ENCODE results near the gene KIFC3.
"Not testable (repeated sequence)": the region's sequence is repeated elsewhere in the genome, so short reads cannot be mapped to it uniquely, and the experiment has no call there.

The KIFC3 gene

DNA sequence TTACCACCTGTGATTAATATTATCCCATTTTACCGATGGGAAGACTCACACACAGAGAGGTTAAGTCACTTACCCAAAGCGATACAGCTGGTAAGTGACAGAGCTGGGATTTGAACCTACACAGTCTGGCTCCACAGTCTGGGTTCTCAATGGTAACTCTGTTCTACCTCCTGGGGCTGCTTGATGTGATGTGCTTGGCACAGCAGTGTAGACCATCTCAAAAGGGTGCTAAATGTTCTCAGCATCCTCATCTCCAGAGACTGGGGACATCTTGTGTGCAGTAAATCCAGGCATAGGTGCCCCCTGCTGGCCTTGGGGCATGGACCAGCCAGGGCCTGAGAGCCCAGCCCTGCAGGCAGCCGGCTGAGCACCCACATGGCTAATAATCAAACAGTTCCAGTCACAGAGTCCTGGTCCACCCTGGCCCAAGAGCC, 82.1 kb downstream of the KIFC3 start:
- no peak overlapping the region for H3K27ac ChIP-seq (ENCODE audit: low read length)
- H3K27me3 ChIP-seq (ENCODE audit: low read depth, low read length), result no peaks in the 10 kb centered on the region
- H3K4me3 ChIP-seq (ENCODE audit: low read depth in 1 of 2, low read length in 2 of 2), result no peak overlapping the region
- H3K4me1 ChIP-seq (ENCODE audit: control insufficient read depth in 1 of 2, insufficient read depth in 2 of 2, low read length in 2 of 2), result no peaks in the 10 kb centered on the region
- no peaks in the 10 kb centered on the region for H3K9me3 ChIP-seq (ENCODE audit: control insufficient read depth in 1 of 2, low read length in 2 of 2)
- no peaks in the 10 kb centered on the region for H3K36me3 ChIP-seq (ENCODE audit: control insufficient read depth in 1 of 2, insufficient read depth in 2 of 2, low read length in 2 of 2)

DNA sequence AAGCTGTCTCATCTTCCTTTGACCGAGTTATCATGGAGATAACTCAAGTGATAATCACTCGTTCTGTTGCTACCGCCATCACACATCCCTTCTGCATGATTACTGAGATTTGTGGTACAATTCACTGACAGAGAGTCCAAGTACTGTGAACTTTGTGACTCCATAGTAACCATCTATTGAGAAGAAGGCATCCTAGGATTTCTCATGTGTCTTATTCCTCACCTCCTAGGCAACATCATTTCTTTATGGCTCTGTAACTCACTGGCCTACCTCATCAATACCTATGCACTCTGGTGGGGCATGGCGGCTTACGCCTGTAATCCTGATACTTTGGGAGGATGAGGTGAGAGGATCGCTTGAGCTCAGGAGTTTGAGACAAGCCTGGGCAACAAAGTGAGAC, 88.2 kb downstream of the KIFC3 start:
- H3K27me3 ChIP-seq (ENCODE audit: low read depth, low read length), result no peaks in the 10 kb centered on the region
- no peaks in the 10 kb centered on the region for H3K4me1 ChIP-seq (ENCODE audit: control insufficient read depth in 1 of 2, insufficient read depth in 2 of 2, low read length in 2 of 2)
- H3K9me3 ChIP-seq (ENCODE audit: control insufficient read depth in 1 of 2, low read length in 2 of 2), result no peaks in the 10 kb centered on the region
- no peak overlapping the region for H3K4me3 ChIP-seq (ENCODE audit: low read depth in 1 of 2, low read length in 2 of 2)
- no peaks in the 10 kb centered on the region for H3K36me3 ChIP-seq (ENCODE audit: control insufficient read depth in 1 of 2, insufficient read depth in 2 of 2, low read length in 2 of 2)
- H3K27ac ChIP-seq (ENCODE audit: low read length), result no peak overlapping the region

DNA sequence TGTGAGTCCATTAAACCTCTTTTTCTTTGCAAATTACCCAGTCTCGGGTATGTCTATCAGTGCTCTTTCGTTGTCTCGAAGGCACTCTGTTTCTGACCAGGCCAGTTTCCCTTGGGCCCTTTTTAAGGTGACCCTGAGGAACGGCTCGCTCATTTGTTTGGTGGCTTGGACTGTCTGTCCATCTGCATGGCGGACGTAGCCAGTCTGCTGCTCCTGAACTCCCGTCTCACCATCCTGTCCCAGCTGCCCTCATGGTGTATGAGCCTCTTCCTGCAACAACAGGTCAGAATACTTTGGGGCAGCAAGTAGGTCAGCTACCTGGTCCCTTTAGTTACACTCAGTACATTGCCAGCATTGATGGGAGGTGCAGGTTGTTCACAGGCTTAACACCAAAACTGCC, 88.7 kb downstream of the KIFC3 start:
- Histone ChIP-seq H3K27ac (ENCODE audit: low read length) (no peak overlapping the region), H3K4me1 (ENCODE audit: control insufficient read depth in 1 of 2, insufficient read depth in 2 of 2, low read length in 2 of 2) (no peaks in the 10 kb centered on the region), H3K36me3 (ENCODE audit: control insufficient read depth in 1 of 2, insufficient read depth in 2 of 2, low read length in 2 of 2) (no peaks in the 10 kb centered on the region), H3K27me3 (ENCODE audit: low read depth, low read length) (no peaks in the 10 kb centered on the region), H3K4me3 (ENCODE audit: low read depth in 1 of 2, low read length in 2 of 2) (no peak overlapping the region), H3K9me3 (ENCODE audit: control insufficient read depth in 1 of 2, low read length in 2 of 2) (no peaks in the 10 kb centered on the region)

DNA sequence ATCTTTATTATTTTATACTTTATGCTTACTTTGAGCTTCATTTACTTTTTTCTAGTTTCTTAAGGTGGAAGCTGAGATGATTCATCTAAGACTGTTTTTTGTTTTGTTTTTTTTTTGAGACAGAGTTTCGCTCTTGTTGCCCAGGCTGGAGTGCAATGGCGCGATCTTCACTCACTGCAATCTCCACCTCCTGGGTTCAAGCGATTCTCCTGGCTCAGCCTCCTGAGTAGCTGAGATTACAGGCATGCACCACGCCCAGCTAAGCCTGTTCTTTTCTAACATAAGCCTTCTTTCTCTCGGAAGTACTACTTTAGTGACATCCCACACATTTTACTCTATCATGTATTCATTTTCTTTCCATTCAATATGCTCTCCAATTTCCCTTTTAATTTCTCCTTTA, 89.7 kb downstream of the KIFC3 start:
- H3K9me3 ChIP-seq (ENCODE audit: control insufficient read depth in 1 of 2, low read length in 2 of 2); H3K27ac ChIP-seq (ENCODE audit: low read length); H3K4me3 ChIP-seq (ENCODE audit: low read depth in 1 of 2, low read length in 2 of 2); H3K4me1 ChIP-seq (ENCODE audit: control insufficient read depth in 1 of 2, insufficient read depth in 2 of 2, low read length in 2 of 2); H3K27me3 ChIP-seq (ENCODE audit: low read depth, low read length); H3K36me3 ChIP-seq (ENCODE audit: control insufficient read depth in 1 of 2, insufficient read depth in 2 of 2, low read length in 2 of 2): not testable (repeated sequence)

DNA sequence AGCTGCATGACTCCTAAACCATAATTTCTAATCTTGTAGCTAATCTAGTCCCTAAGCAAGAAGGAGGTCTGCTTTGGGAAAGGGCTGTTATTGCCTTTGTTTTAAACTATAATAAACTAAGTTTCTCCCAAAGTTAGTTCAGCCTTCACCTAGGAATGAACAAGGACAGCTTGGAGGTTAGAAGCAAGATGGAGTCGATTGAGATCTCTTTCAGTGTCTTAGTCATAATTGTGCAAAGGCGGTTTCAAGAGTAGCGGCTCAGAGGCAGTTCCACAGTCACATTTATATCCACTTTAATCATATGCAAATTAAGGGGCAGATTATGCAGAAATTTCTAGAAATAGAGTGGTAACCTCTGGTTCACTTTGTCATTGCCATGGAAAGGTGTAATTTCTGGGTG, 90.3 kb downstream of the KIFC3 start:
- Histone ChIP-seq H3K27me3 (ENCODE audit: low read depth, low read length) (no peaks in the 10 kb centered on the region), H3K36me3 (ENCODE audit: control insufficient read depth in 1 of 2, insufficient read depth in 2 of 2, low read length in 2 of 2) (no peaks in the 10 kb centered on the region), H3K9me3 (ENCODE audit: control insufficient read depth in 1 of 2, low read length in 2 of 2) (no peaks in the 10 kb centered on the region), H3K27ac (ENCODE audit: low read length) (no peak overlapping the region), H3K4me3 (ENCODE audit: low read depth in 1 of 2, low read length in 2 of 2) (no peak overlapping the region), H3K4me1 (ENCODE audit: control insufficient read depth in 1 of 2, insufficient read depth in 2 of 2, low read length in 2 of 2) (no peaks in the 10 kb centered on the region)

DNA sequence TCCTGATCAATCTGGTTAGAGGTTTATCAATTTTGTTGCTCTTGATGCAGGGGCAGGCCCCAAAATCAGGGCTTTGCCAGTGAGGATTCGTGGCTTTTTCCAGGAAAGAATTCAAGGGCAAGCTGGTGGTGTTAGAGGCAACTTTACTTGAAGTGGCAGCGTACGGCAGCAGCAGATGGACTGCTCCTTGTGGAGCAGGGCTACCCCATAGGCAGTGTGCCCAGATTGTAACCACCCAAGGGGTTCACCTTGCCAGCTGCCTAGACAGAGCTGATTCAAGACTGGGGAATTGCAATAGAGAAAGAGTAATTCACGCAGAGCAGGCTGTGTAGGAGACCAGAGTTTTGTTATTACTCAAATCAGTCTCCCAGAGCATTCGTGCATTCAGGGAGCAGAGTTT, 90.9 kb downstream of the KIFC3 start:
- Histone ChIP-seq H3K27me3 (ENCODE audit: low read depth, low read length) (no peaks in the 10 kb centered on the region), H3K4me1 (ENCODE audit: control insufficient read depth in 1 of 2, insufficient read depth in 2 of 2, low read length in 2 of 2) (no peaks in the 10 kb centered on the region), H3K36me3 (ENCODE audit: control insufficient read depth in 1 of 2, insufficient read depth in 2 of 2, low read length in 2 of 2) (no peaks in the 10 kb centered on the region), H3K27ac (ENCODE audit: low read length) (no peak overlapping the region), H3K9me3 (ENCODE audit: control insufficient read depth in 1 of 2, low read length in 2 of 2) (no peaks in the 10 kb centered on the region), H3K4me3 (ENCODE audit: low read depth in 1 of 2, low read length in 2 of 2) (no peak overlapping the region)

DNA sequence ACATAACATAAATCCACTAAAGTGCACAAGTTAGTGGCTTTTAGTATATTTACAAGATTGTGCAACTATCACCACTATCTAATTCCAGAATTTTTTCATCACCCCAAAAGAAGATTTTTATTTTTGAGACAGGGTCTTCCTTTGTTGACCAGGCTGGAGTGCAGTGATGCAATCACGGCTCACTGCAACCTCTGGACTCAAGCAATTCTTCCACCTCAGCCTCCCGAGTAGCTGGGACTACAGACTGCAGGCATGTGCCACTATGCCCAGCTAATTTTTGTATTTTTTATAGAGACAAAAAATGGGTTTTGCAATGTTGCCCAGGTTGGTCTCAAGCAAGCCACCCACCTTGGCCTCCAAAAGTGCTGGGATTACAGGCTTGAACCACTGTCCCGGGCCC, 92.6 kb downstream of the KIFC3 start:
- H3K4me1 ChIP-seq (ENCODE audit: control insufficient read depth in 1 of 2, insufficient read depth in 2 of 2, low read length in 2 of 2), result no peaks in the 10 kb centered on the region

More for the DNA sequence above, 92.6 kb downstream of the KIFC3 start:
- Histone ChIP-seq H3K27ac (ENCODE audit: low read length) (no peak overlapping the region), H3K27me3 (ENCODE audit: low read depth, low read length) (no peaks in the 10 kb centered on the region), H3K9me3 (ENCODE audit: control insufficient read depth in 1 of 2, low read length in 2 of 2) (no peaks in the 10 kb centered on the region), H3K36me3 (ENCODE audit: control insufficient read depth in 1 of 2, insufficient read depth in 2 of 2, low read length in 2 of 2) (no peaks in the 10 kb centered on the region), H3K4me3 (ENCODE audit: low read depth in 1 of 2, low read length in 2 of 2) (no peak overlapping the region)

Data from muscle layer of duodenum (tissue), 2 donors.